Fibroblast of lung (primary cell): Measurements from ENCODE around the gene ZNF681.

Experiments
- EZH2 ChIP-seq: IDR thresholded peaks from 2 replicates; pipeline ENCODE4 v1.5.1; 2012; ENCODE audit warnings: low read length, control low read depth, mild to moderate bottlenecking; ENCODE audit errors: missing control alignments
- TF ChIP-seq, protein P1 (sequence below), 2 donors: IDR thresholded peaks in 1 of 2; conservative IDR thresholded peaks in 1 of 2; 1 replicate in 1 of 2; 2 replicates in 1 of 2; pipeline ENCODE4 v1.5.1; 2011 to 2012; ENCODE audit warnings: low read length in 2 of 2, control low read depth in 1 of 2, inconsistent platforms in 1 of 2, low read depth in 1 of 2, mild to moderate bottlenecking in 1 of 2

DNA sequence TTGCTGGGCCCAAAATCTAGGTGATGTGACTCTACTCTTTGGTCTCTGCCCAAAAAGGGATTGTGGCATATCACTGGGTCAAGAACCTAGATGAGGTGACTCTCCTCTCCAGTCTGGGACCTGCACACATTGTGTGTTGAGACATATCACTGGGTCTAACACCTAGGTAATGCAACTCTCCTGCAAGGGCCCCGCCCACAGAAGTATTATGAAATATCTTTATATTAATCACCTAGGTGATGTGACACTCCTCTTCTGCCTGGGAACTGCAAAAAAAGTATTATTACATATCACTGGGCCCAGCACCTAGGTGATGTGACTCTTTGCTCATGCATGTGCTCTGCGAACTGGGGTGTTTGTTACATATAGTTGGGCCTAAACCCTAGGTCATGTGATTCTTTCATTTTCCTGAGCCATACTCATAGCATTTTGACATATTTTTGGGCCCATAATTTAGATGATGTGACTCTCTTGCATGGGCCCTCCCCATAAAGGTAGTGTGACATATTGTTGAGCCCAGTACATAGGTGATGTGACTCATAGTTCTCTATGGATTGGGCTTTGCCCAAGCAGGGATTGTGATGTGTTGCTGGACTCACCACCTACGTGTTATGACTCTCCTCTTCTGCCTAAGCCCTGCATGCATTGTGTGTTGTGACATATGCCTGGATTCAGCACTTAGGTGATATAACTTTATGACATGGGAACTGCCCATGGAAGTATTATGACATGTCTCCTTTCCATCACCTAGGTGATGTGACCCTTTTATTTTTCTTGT is 11.2 kb upstream of the ZNF681 start:
- TF ChIP-seq, protein P1, sequence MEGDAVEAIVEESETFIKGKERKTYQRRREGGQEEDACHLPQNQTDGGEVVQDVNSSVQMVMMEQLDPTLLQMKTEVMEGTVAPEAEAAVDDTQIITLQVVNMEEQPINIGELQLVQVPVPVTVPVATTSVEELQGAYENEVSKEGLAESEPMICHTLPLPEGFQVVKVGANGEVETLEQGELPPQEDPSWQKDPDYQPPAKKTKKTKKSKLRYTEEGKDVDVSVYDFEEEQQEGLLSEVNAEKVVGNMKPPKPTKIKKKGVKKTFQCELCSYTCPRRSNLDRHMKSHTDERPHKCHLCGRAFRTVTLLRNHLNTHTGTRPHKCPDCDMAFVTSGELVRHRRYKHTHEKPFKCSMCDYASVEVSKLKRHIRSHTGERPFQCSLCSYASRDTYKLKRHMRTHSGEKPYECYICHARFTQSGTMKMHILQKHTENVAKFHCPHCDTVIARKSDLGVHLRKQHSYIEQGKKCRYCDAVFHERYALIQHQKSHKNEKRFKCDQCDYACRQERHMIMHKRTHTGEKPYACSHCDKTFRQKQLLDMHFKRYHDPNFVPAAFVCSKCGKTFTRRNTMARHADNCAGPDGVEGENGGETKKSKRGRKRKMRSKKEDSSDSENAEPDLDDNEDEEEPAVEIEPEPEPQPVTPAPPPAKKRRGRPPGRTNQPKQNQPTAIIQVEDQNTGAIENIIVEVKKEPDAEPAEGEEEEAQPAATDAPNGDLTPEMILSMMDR (conservative IDR thresholded peaks at IDR 0.05 in 1 of 2, IDR thresholded peaks at IDR 0.05 in 1 of 2; ENCODE audit: low read depth in 1 of 2, low read length in 2 of 2): no peak
- TF ChIP-seq EZH2: no peak
